GM12878 (cell line): Measurements from ENCODE around the gene KRT86. TPM values are rescaled to one million over a fixed set of nuclear protein-coding genes. Genes with fewer than 3 reads are reported as not detected.

Experiments
- ATAC-seq: fragments of 200-7000 bp; cut with Tn5 transposase; 3 replicates; pipeline ENCODE4 v1.9.1; 2020; ENCODE audit warnings: mild to moderate bottlenecking, moderate library complexity
- BruUV-seq: library from RNA; stranded (reverse); fragments of 400-500 nt; replicated peaks from 2 replicates; lab custom pipeline; 2021; lab: Mats Ljungman, UMichigan
- CTCF ChIA-PET: fragments of 300-600 bp; sonication (Branson Sonifier 250); formaldehyde crosslinking; extraction: SDS; loops from one replicate; lab custom pipeline; 2021; ENCODE audit warnings: inconsistent platforms; lab: Yijun Ruan, JAX
- POLR2A ChIA-PET: fragments of 350-600 bp; formaldehyde crosslinking; extraction: SDS; loops from one replicate; lab custom pipeline; 2021; ENCODE audit warnings: inconsistent platforms; lab: Charles Lee
- RAD21 ChIA-PET: fragments of 300-600 bp; sonication (Branson Sonifier 250); formaldehyde crosslinking; loops from one replicate; lab custom pipeline; 2023; ENCODE audit warnings: antibody characterized with exemption; ENCODE audit not compliant: unreplicated experiment; lab: Charles Lee
- SMC1A ChIA-PET: fragments of 300-600 bp; sonication (Branson Sonifier 250); formaldehyde crosslinking; loops from one replicate; lab custom pipeline; 2023; ENCODE audit not compliant: unreplicated experiment, uncharacterized antibody; lab: Charles Lee
- DNase-seq: peaks from one replicate; pipeline ENCODE4 v3.0.0-alpha.2; 2011; ENCODE audit warnings: low read depth, low spot score
- FAIRE-seq: peaks from 3 replicates; lab custom pipeline; 2011; peaks lifted over from hg19 to GRCh38; lab: Jason Lieb, UNC
- H2AFZ ChIP-seq: 2 replicates; pipeline ENCODE4 v1.6.0; 2011; ENCODE audit warnings: low read depth, low read length, control low read depth; ENCODE audit not compliant: control insufficient read depth
- H3K27ac ChIP-seq: 2 replicates; pipeline ENCODE4 v1.5.1; 2011; ENCODE audit warnings: control low read depth; ENCODE audit not compliant: control insufficient read depth, insufficient read depth
- H3K27me3 ChIP-seq, 2 experiments: replicated peaks in 1 of 2; 2 replicates each; pipeline versions ENCODE4 v1.6.0 to v1.6.1; 2011; ENCODE audit warnings: low read length in 1 of 2; ENCODE audit not compliant: control insufficient read depth in 2 of 2, insufficient read depth in 2 of 2
- H3K36me3 ChIP-seq, 2 experiments: 2 replicates each; pipeline ENCODE4 v1.5.1; 2011; ENCODE audit warnings: low read length in 1 of 2; ENCODE audit not compliant: control insufficient read depth in 2 of 2, insufficient read depth in 2 of 2
- H3K4me1 ChIP-seq: 2 replicates; pipeline ENCODE4 v1.6.1; 2011; ENCODE audit warnings: mild to moderate bottlenecking, low read length, moderate library complexity, mixed read lengths; ENCODE audit not compliant: control insufficient read depth, insufficient read depth
- H3K4me2 ChIP-seq: 2 replicates; pipeline ENCODE4 v1.6.0; 2011; ENCODE audit warnings: control low read depth; ENCODE audit not compliant: control insufficient read depth, insufficient read depth
- H3K4me3 ChIP-seq: fragments of 200-600 bp; sonication (generic); 2 replicates; pipeline ENCODE4 v1.5.1; 2016
- H3K79me2 ChIP-seq: 2 replicates; pipeline ENCODE4 v1.6.0; 2011; ENCODE audit warnings: low read length; ENCODE audit not compliant: control insufficient read depth, insufficient read depth
- H3K9ac ChIP-seq: 2 replicates; pipeline ENCODE4 v1.8.0; 2011; ENCODE audit warnings: low read length, control low read depth, mixed read lengths; ENCODE audit not compliant: control insufficient read depth, insufficient read depth
- H3K9me3 ChIP-seq: replicated peaks from 3 replicates; pipeline ENCODE4 v1.5.1; 2011; ENCODE audit warnings: mild to moderate bottlenecking, low read length; ENCODE audit not compliant: control insufficient read depth, insufficient read depth
- H4K20me1 ChIP-seq: 2 replicates; pipeline ENCODE4 v1.6.0; 2011; ENCODE audit not compliant: control insufficient read depth, insufficient read depth
- ATF7 ChIP-seq: fragments of 450-650 bp; IDR thresholded peaks from 2 replicates; pipeline ENCODE4 v1.6.1; 2016; ENCODE audit warnings: low read depth, mild to moderate bottlenecking
- KAT2A ChIP-seq: conservative IDR thresholded peaks from 2 replicates; pipeline ENCODE4 v1.6.1; 2011; ENCODE audit warnings: low read depth, low read length; ENCODE audit not compliant: control insufficient read depth
- LARP7 ChIP-seq: fragments of 450-650 bp; IDR thresholded peaks from 2 replicates; pipeline ENCODE4 v1.6.1; 2017; ENCODE audit warnings: mild to moderate bottlenecking
- SREBF2 ChIP-seq: IDR thresholded peaks from 2 replicates; pipeline ENCODE4 v1.6.1; 2012; ENCODE audit warnings: mild to moderate bottlenecking, low read length
- SUZ12 ChIP-seq: fragments of 200-600 bp; sonication (generic); IDR thresholded peaks from one replicate; pipeline ENCODE4 v1.6.1; 2018; ENCODE audit warnings: antibody characterized with exemption, mild to moderate bottlenecking; ENCODE audit not compliant: unreplicated experiment
- TAF1 ChIP-seq: IDR thresholded peaks from 2 replicates; pipeline ENCODE4 v1.6.1; 2011; ENCODE audit warnings: mild to moderate bottlenecking, low read depth, low read length, borderline replicate concordance
- WGBS: methylation state at CpG from one replicate; pipeline ENCODE4 v1.1.6; 2016; ENCODE audit warnings: low lambda C conversion rate; ENCODE audit not compliant: insufficient replicate concordance, insufficient coverage; ENCODE audit errors: missing lambda C conversion rate; 5-methylcytosine and 5-hydroxymethylcytosine counted together
- in situ Hi-C: fragments of 300-500 bp; cut with MboI; formaldehyde crosslinking; loops from 9 replicates; pipeline ENCODE4 v1.14.3; 2018; ENCODE audit warnings: mixed read lengths
- intact Hi-C: fragments of 100-400 bp; cut with micrococcal nuclease; formaldehyde crosslinking; loops from one replicate; pipeline ENCODE4 v1.14.2; 2022; ENCODE audit not compliant: unreplicated experiment
- polyA plus RNA-seq, 11 experiments: library from polyadenylated mRNA; depleted of rRNA in 4 of 11; unstranded in 6 of 11; stranded (reverse) in 5 of 11; fragments of >200 nt; fragmentation: Nextera tagmentation in 4 of 11; fragmentation: Illumina TruSeq in 1 of 11; extraction: Ambion mirVana in 4 of 11; extraction: Trizol in 1 of 11; gene quantifications; 1 replicate in 1 of 11; 2 replicates in 10 of 11; pipeline versions ENCODE4 v1.2.1 to v1.2.3, GENCODE V29; 2011 to 2016; ENCODE audit warnings: inconsistent platforms in 2 of 11, missing spikeins in 2 of 11, low read depth in 1 of 11
- total RNA-seq, 4 experiments: library from RNA; depleted of rRNA in 3 of 4; stranded (reverse); fragments of >200 nt in 3 of 4; fragmentation: Illumina TruSeq in 1 of 4; extraction: Trizol in 1 of 4; gene quantifications; 2 replicates each; pipeline versions ENCODE4 v1.2.1 to v1.2.3, GENCODE V29; 2013 to 2021
- TF ChIP-seq, protein P1 (sequence below): fragments of 450-650 bp; IDR thresholded peaks from 2 replicates; pipeline ENCODE4 v1.6.1; 2017; ENCODE audit warnings: mild to moderate bottlenecking, moderate library complexity
- TF ChIP-seq, protein P2 (sequence below): fragments of 150-350 bp; IDR thresholded peaks from 2 replicates; pipeline ENCODE4 v1.6.1; 2016; ENCODE audit warnings: low read depth, low read length

KRT86 gene
- total and polyA plus RNA-seq, 10 of the 15 experiments (the other 5 are each of a cell fraction or from before 2014, with no cell fraction given): 0.11 to 0.54 (median 0.18) TPM; not detected in 4

DNA sequence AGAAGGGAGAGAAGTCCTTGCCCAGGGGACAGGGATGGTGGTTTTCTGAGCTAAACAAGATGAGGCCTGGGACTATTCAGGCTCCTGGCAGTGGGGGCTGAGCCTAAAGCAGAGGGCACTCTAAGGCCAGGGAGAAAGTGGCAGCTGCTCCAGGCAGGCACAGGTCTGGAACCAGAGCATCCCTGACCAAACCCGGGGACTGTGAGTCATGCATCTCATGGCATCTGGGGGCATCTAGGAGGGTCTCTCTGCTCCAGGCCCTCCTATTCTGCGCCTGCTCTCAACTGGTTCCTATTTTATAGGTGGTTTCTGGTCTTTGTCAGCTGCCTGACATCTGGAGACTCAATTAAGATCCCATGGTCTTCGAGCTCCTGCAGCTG, 29.8 kb upstream of the KRT86 start:
- CTCF ChIA-PET: interaction anchor here (0.7 to 5.1 kb wide), 11 partner anchors 8 to 219 kb away, joined by 3 to 42 read pairs (median 7); no protein-coding TSS in a partner anchor

More for the DNA sequence above, 29.8 kb upstream of the KRT86 start:
- SMC1A ChIA-PET: interaction anchor here (0.6 to 2.5 kb wide), 8 partner anchors 23 to 1223 kb away, joined by 3 to 13 read pairs (median 5); no protein-coding TSS in a partner anchor
- ATAC-seq: peak; percentile 34
- no peaks in the 10 kb centered on the region for H3K27me3 ChIP-seq
- no peaks in the 10 kb centered on the region for H3K9me3 ChIP-seq
- TF ChIP-seq, protein P1, sequence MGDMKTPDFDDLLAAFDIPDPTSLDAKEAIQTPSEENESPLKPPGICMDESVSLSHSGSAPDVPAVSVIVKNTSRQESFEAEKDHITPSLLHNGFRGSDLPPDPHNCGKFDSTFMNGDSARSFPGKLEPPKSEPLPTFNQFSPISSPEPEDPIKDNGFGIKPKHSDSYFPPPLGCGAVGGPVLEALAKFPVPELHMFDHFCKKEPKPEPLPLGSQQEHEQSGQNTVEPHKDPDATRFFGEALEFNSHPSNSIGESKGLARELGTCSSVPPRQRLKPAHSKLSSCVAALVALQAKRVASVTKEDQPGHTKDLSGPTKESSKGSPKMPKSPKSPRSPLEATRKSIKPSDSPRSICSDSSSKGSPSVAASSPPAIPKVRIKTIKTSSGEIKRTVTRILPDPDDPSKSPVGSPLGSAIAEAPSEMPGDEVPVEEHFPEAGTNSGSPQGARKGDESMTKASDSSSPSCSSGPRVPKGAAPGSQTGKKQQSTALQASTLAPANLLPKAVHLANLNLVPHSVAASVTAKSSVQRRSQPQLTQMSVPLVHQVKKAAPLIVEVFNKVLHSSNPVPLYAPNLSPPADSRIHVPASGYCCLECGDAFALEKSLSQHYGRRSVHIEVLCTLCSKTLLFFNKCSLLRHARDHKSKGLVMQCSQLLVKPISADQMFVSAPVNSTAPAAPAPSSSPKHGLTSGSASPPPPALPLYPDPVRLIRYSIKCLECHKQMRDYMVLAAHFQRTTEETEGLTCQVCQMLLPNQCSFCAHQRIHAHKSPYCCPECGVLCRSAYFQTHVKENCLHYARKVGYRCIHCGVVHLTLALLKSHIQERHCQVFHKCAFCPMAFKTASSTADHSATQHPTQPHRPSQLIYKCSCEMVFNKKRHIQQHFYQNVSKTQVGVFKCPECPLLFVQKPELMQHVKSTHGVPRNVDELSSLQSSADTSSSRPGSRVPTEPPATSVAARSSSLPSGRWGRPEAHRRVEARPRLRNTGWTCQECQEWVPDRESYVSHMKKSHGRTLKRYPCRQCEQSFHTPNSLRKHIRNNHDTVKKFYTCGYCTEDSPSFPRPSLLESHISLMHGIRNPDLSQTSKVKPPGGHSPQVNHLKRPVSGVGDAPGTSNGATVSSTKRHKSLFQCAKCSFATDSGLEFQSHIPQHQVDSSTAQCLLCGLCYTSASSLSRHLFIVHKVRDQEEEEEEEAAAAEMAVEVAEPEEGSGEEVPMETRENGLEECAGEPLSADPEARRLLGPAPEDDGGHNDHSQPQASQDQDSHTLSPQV: no peak
- no peak for TF ChIP-seq SUZ12
- TF ChIP-seq, protein P2, sequence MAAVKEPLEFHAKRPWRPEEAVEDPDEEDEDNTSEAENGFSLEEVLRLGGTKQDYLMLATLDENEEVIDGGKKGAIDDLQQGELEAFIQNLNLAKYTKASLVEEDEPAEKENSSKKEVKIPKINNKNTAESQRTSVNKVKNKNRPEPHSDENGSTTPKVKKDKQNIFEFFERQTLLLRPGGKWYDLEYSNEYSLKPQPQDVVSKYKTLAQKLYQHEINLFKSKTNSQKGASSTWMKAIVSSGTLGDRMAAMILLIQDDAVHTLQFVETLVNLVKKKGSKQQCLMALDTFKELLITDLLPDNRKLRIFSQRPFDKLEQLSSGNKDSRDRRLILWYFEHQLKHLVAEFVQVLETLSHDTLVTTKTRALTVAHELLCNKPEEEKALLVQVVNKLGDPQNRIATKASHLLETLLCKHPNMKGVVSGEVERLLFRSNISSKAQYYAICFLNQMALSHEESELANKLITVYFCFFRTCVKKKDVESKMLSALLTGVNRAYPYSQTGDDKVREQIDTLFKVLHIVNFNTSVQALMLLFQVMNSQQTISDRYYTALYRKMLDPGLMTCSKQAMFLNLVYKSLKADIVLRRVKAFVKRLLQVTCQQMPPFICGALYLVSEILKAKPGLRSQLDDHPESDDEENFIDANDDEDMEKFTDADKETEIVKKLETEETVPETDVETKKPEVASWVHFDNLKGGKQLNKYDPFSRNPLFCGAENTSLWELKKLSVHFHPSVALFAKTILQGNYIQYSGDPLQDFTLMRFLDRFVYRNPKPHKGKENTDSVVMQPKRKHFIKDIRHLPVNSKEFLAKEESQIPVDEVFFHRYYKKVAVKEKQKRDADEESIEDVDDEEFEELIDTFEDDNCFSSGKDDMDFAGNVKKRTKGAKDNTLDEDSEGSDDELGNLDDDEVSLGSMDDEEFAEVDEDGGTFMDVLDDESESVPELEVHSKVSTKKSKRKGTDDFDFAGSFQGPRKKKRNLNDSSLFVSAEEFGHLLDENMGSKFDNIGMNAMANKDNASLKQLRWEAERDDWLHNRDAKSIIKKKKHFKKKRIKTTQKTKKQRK: no peak
- TF ChIP-seq LARP7: 0 out of 2 replicates have a peak, but pooled peaks have one; percentile 23
- no peak for TF ChIP-seq KAT2A
- no peak for TF ChIP-seq TAF1
- TF ChIP-seq ATF7: no peak
- no peak for TF ChIP-seq SREBF2
- TF ChIP-seq, all 136 proteins: peak for 1
- DNase-seq: no peak
- H3K9ac ChIP-seq: peak overlapping the region; percentile 50
- ChIA-PET RAD21 (interaction anchor here (0.8 to 1.9 kb wide), 7 partner anchors 34 to 223 kb away, joined by 3 to 8 read pairs (median 4); no protein-coding TSS in a partner anchor), POLR2A (interaction anchor here (1.2 kb wide), 2 partner anchors 34 to 762 kb away, joined by 3 to 8 read pairs; partner anchors contain the start of gene EIF4B)
- FAIRE-seq: no peak
- no peaks in the 10 kb centered on the region for H3K36me3 ChIP-seq
- H3K27ac ChIP-seq: peak overlapping the region; percentile 86
- intact Hi-C loops (no loop called here), in situ Hi-C loops (no loop called here)
- peak overlapping the region; percentile 42; the same call in 1 of the 2 replicates for H3K4me3 ChIP-seq
- H3K4me1 ChIP-seq: peaks cover 22% of the 10 kb centered on the region
- no peaks in the 10 kb centered on the region; the same call in 1 of the 2 replicates for H3K79me2 ChIP-seq
- no peaks in the 10 kb centered on the region for H4K20me1 ChIP-seq
- BruUV-seq: TSS peak; percentile 67
- WGBS: 32% methylated on average over 3 of the region's 3 CpGs
- peak overlapping the region; percentile 61 for H3K4me2 ChIP-seq
- H2AFZ ChIP-seq: peak overlapping the region; percentile 85
